H9 (cell line): ENCODE measurements around the gene DPYSL5. TPM values are rescaled to one million over a fixed set of nuclear protein-coding genes. Genes with fewer than 3 reads are reported as not detected.

Experiments
- DNase-seq: peaks from one replicate; pipeline ENCODE4 v3.0.0-alpha.2; 2017
- H2AFZ ChIP-seq: one replicate; pipeline ENCODE4 v1.6.1; 2013; ENCODE audit warnings: mild to moderate bottlenecking, low read length, control low read depth, moderate library complexity
- H2AK5ac ChIP-seq: 2 replicates; pipeline ENCODE4 v1.6.1; 2013; ENCODE audit warnings: low read length, control low read depth, mixed read lengths; ENCODE audit not compliant: insufficient read length
- H2BK120ac ChIP-seq: one replicate; pipeline ENCODE4 v1.6.1; 2013; ENCODE audit warnings: low read depth, mild to moderate bottlenecking, low read length, control low read depth, inconsistent platforms; ENCODE audit not compliant: poor library complexity, severe bottlenecking
- H2BK12ac ChIP-seq: 2 replicates; pipeline ENCODE4 v1.6.1; 2013; ENCODE audit warnings: low read length, control low read depth, mixed read lengths, low read depth; ENCODE audit not compliant: insufficient read length
- H2BK15ac ChIP-seq: 2 replicates; pipeline ENCODE4 v1.6.1; 2013; ENCODE audit warnings: low read depth, low read length, control low read depth
- H2BK20ac ChIP-seq: one replicate; pipeline ENCODE4 v1.6.1; 2013; ENCODE audit warnings: low read depth, mild to moderate bottlenecking, low read length, control low read depth, inconsistent platforms; ENCODE audit not compliant: poor library complexity, severe bottlenecking
- H2BK5ac ChIP-seq: 2 replicates; pipeline ENCODE4 v1.6.1; 2013; ENCODE audit warnings: low read length, control low read depth, mixed read lengths; ENCODE audit not compliant: insufficient read length
- H3K14ac ChIP-seq: 2 replicates; pipeline ENCODE4 v1.6.1; 2013; ENCODE audit warnings: low read length, control low read depth; ENCODE audit not compliant: insufficient read depth
- H3K18ac ChIP-seq: 2 replicates; pipeline ENCODE4 v1.6.1; 2013; ENCODE audit warnings: low read depth, mild to moderate bottlenecking, mixed read lengths, low read length, control low read depth; ENCODE audit not compliant: insufficient read length
- H3K23ac ChIP-seq: 2 replicates; pipeline ENCODE4 v1.6.1; 2013; ENCODE audit warnings: low read length, control low read depth, mixed read lengths, low read depth; ENCODE audit not compliant: insufficient read length
- H3K23me2 ChIP-seq: 2 replicates; pipeline ENCODE4 v1.6.1; 2013; ENCODE audit warnings: low read depth, mild to moderate bottlenecking, mixed read lengths, low read length, control low read depth; ENCODE audit not compliant: insufficient read length, poor library complexity, severe bottlenecking
- H3K27ac ChIP-seq: 2 replicates; pipeline ENCODE4 v1.5.1; 2013; ENCODE audit warnings: low read length, control low read depth, mixed read lengths, low read depth; ENCODE audit not compliant: insufficient read length
- H3K27me3 ChIP-seq: 2 replicates; pipeline ENCODE4 v1.6.1; 2013; ENCODE audit warnings: low read length, control low read depth, inconsistent platforms; ENCODE audit not compliant: insufficient read depth
- H3K4ac ChIP-seq: 2 replicates; pipeline ENCODE4 v1.6.1; 2013; ENCODE audit warnings: low read depth, mild to moderate bottlenecking, control low read depth, inconsistent platforms, low read length, moderate library complexity
- H3K4me1 ChIP-seq: 2 replicates; pipeline ENCODE4 v1.6.1; 2013; ENCODE audit warnings: low read length, control low read depth, inconsistent platforms; ENCODE audit not compliant: insufficient read depth
- H3K4me2 ChIP-seq: 2 replicates; pipeline ENCODE4 v1.6.1; 2013; ENCODE audit warnings: low read length, control low read depth, mixed read lengths; ENCODE audit not compliant: insufficient read length, insufficient read depth
- H3K56ac ChIP-seq: 2 replicates; pipeline ENCODE4 v1.6.1; 2013; ENCODE audit warnings: low read depth, mild to moderate bottlenecking, mixed read lengths, low read length, control low read depth; ENCODE audit not compliant: insufficient read length
- H3K79me1 ChIP-seq: 2 replicates; pipeline ENCODE4 v1.6.1; 2013; ENCODE audit warnings: low read depth, mild to moderate bottlenecking, moderate library complexity, low read length, control low read depth, inconsistent platforms; ENCODE audit not compliant: insufficient read depth, poor library complexity, severe bottlenecking
- H3K79me2 ChIP-seq: 2 replicates; pipeline ENCODE4 v1.6.1; 2013; ENCODE audit warnings: low read length, control low read depth, inconsistent platforms; ENCODE audit not compliant: insufficient read depth
- H3K9ac ChIP-seq: 2 replicates; pipeline ENCODE4 v1.6.1; 2013; ENCODE audit warnings: low read length, control low read depth, mixed read lengths; ENCODE audit not compliant: insufficient read length; ENCODE audit errors: extremely low read depth
- H3K9me3 ChIP-seq: one replicate; pipeline ENCODE4 v1.6.1; 2013; ENCODE audit warnings: low read depth, low read length, inconsistent platforms; ENCODE audit not compliant: control insufficient read depth
- H3T11ph ChIP-seq: one replicate; pipeline ENCODE4 v1.6.1; 2013; ENCODE audit warnings: mild to moderate bottlenecking, low read length, control low read depth, inconsistent platforms
- H4K20me1 ChIP-seq: one replicate; pipeline ENCODE4 v1.6.1; 2013; ENCODE audit not compliant: control insufficient read depth, insufficient read length, insufficient read depth
- H4K5ac ChIP-seq: 2 replicates; pipeline ENCODE4 v1.6.1; 2013; ENCODE audit warnings: low read depth, mild to moderate bottlenecking, mixed read lengths, low read length, control low read depth; ENCODE audit not compliant: insufficient read length
- H4K8ac ChIP-seq: replicated peaks from 2 replicates; pipeline ENCODE4 v1.6.1; 2013; ENCODE audit warnings: low read length, control low read depth, mixed read lengths, low read depth; ENCODE audit not compliant: insufficient read length
- H4K91ac ChIP-seq: 2 replicates; pipeline ENCODE4 v1.6.1; 2013; ENCODE audit warnings: low read depth, mild to moderate bottlenecking, moderate library complexity, mixed read lengths, low read length, control low read depth; ENCODE audit not compliant: insufficient read length
- H3K27ac Mint-ChIP-seq, 3 experiments: 2 replicates in 2 of 3; 3 replicates in 1 of 3; pipeline ENCODE4 v1.8.0; 2020 to 2021; ENCODE audit warnings: mixed read lengths in 3 of 3, mild to moderate bottlenecking in 1 of 3, moderate library complexity in 1 of 3
- H3K27me3 Mint-ChIP-seq: 2 replicates; pipeline ENCODE4 v1.8.0; 2021; ENCODE audit warnings: low read depth, mild to moderate bottlenecking, moderate library complexity, mixed read lengths
- H3K36me3 Mint-ChIP-seq, 3 experiments: 2 replicates in 2 of 3; 3 replicates in 1 of 3; pipeline ENCODE4 v1.8.0; 2020 to 2021; ENCODE audit warnings: low read depth in 3 of 3, mixed read lengths in 3 of 3; ENCODE audit not compliant: insufficient read depth in 1 of 3
- H3K4me1 Mint-ChIP-seq, 2 experiments: 2 replicates each; pipeline ENCODE4 v1.8.0; 2020; ENCODE audit warnings: mixed read lengths in 2 of 2
- H3K4me3 Mint-ChIP-seq, 2 experiments: 2 replicates in 1 of 2; 3 replicates in 1 of 2; pipeline ENCODE4 v1.8.0; 2020 to 2021; ENCODE audit warnings: mild to moderate bottlenecking in 2 of 2, mixed read lengths in 2 of 2, moderate library complexity in 1 of 2
- H3K9me3 Mint-ChIP-seq, 2 experiments: 2 replicates in 1 of 2; 3 replicates in 1 of 2; pipeline ENCODE4 v1.8.0; 2020; ENCODE audit warnings: mild to moderate bottlenecking in 2 of 2, mixed read lengths in 2 of 2, moderate library complexity in 1 of 2
- WGBS: extraction: QIAGEN DNeasy Blood & Tissue Kit; methylation state at CpG from one replicate; pipeline ENCODE4 v1.1.7; 2013; ENCODE audit warnings: missing lambda C conversion rate, low lambda C conversion rate, mixed read lengths; ENCODE audit not compliant: insufficient read length; ENCODE audit errors: extremely low coverage; 5-methylcytosine and 5-hydroxymethylcytosine counted together
- total RNA-seq: library from RNA; stranded (reverse); gene quantifications from 2 replicates; pipeline ENCODE4 v1.2.1, GENCODE V29; 2021
- TF ChIP-seq, protein P1 (sequence below): fragments of 200-600 bp; sonication (generic); conservative IDR thresholded peaks from 3 replicates; pipeline ENCODE4 v1.8.0; 2021; ENCODE audit warnings: antibody characterized with exemption, mild to moderate bottlenecking

The DPYSL5 gene
- total RNA-seq, 1 experiment from 2014 or later = 6.4 TPM

DNA sequence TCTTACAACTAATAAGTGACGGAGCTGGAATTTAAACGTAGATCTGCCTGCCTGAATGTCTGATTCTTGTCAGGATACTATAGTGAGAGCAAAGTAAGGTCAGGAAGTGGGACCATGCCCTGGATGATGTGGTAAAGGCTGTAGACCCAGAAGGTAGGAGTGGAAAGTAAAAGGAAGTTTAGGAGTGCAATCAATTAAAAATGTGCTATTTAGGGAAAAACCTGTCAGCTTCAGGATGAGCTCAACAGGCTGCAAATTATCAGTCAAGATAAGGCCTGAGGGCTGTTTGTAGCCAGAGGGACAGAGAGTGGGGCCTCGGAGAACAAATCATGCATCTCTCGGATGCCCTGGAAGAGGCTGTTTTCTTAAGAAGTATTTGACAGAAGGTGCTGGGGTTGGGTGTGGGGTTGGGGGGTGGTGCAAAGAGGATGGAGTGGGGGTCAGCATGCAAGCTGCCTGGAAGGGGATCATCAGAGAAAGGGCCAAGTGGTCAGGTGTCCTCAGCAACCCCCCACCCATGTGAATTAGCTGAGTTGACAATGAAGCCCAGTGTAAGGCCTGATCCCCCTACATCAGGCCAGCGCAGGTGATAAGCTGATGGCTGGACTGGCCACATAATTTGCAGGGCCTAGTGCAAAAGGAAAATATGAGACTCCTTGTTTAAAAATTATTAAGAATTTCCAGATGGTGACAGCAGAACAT, 69.4 kb downstream of the DPYSL5 start:
- Histone ChIP-seq H3K18ac (no peak overlapping the region), H3K56ac (no peak overlapping the region), H3K9me3 (no peaks in the 10 kb centered on the region), H4K8ac (no peak overlapping the region), H4K20me1 (no peaks in the 10 kb centered on the region), H3K79me2 (no peaks in the 10 kb centered on the region), H3K4me1 (peaks cover 2% of the 10 kb centered on the region; the same call in 1 of the 2 replicates), H3K9ac (no peak overlapping the region), H3K79me1 (no peaks in the 10 kb centered on the region), H4K91ac (no peak overlapping the region), H2BK120ac (no peak overlapping the region), H4K5ac (no peak overlapping the region), H2AFZ (no peak overlapping the region), H3T11ph (no peak overlapping the region), H3K14ac (no peak overlapping the region), H2BK20ac (no peak overlapping the region), H3K27me3 (no peaks in the 10 kb centered on the region), H3K4ac (no peak overlapping the region), H3K27ac (no peak overlapping the region), H3K23me2 (peaks cover 3% of the 10 kb centered on the region), H2BK15ac (no peak overlapping the region), H2BK12ac (no peak overlapping the region), H2AK5ac (no peak overlapping the region), H2BK5ac (no peak overlapping the region), H3K4me2 (no peak overlapping the region), H3K23ac (no peak overlapping the region)
- Mint-ChIP-seq H3K4me1 (peaks cover under 1 to 6% of the 10 kb centered on the region in 2 experiments), H3K27me3 (peaks cover 8% of the 10 kb centered on the region), H3K36me3 (no peaks in the 10 kb centered on the region), H3K9me3 (no peaks in the 10 kb centered on the region), H3K4me3 (no peak overlapping the region), H3K27ac (no peak overlapping the region)
- TF ChIP-seq, protein P1, sequence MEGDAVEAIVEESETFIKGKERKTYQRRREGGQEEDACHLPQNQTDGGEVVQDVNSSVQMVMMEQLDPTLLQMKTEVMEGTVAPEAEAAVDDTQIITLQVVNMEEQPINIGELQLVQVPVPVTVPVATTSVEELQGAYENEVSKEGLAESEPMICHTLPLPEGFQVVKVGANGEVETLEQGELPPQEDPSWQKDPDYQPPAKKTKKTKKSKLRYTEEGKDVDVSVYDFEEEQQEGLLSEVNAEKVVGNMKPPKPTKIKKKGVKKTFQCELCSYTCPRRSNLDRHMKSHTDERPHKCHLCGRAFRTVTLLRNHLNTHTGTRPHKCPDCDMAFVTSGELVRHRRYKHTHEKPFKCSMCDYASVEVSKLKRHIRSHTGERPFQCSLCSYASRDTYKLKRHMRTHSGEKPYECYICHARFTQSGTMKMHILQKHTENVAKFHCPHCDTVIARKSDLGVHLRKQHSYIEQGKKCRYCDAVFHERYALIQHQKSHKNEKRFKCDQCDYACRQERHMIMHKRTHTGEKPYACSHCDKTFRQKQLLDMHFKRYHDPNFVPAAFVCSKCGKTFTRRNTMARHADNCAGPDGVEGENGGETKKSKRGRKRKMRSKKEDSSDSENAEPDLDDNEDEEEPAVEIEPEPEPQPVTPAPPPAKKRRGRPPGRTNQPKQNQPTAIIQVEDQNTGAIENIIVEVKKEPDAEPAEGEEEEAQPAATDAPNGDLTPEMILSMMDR = no peak
- DNase-seq = no peak
- no CpG with 5 or more reads among the region's 5 CpGs for WGBS
